Astrocyte (in vitro differentiated cells and primary cell): ENCODE measurements around the gene SLIT3. TPM values are rescaled to one million over a fixed set of nuclear protein-coding genes. Genes with fewer than 3 reads are reported as not detected.
"Not testable (repeated sequence)": the region's sequence is repeated elsewhere in the genome, so short reads cannot be mapped to it uniquely, and the experiment has no call there.

Experiments used
- DNase-seq: peaks from one replicate; pipeline ENCODE4 v3.0.0-alpha.2; 2010; ENCODE audit warnings: low read depth
- FAIRE-seq: peaks from 2 replicates; lab custom pipeline; 2011; peaks lifted over from hg19 to GRCh38; lab: Jason Lieb, UNC
- H2AFZ ChIP-seq: 2 replicates; pipeline ENCODE4 v1.6.0; 2012; ENCODE audit warnings: low read depth, low read length, inconsistent platforms
- H3K27ac ChIP-seq: 2 replicates; pipeline ENCODE4 v1.5.1; 2011; ENCODE audit warnings: low read depth, low read length, inconsistent platforms
- H3K27me3 ChIP-seq: 2 replicates; pipeline ENCODE4 v1.6.0; 2011; ENCODE audit warnings: low read length, inconsistent platforms; ENCODE audit not compliant: insufficient read depth
- H3K36me3 ChIP-seq: 2 replicates; pipeline ENCODE4 v1.5.1; 2011; ENCODE audit warnings: low read length, inconsistent platforms; ENCODE audit not compliant: insufficient read depth
- H3K4me1 ChIP-seq: 2 replicates; pipeline ENCODE4 v1.5.1; 2011; ENCODE audit warnings: low read length, inconsistent platforms; ENCODE audit not compliant: insufficient read depth
- H3K4me2 ChIP-seq: 2 replicates; pipeline ENCODE4 v1.6.0; 2012; ENCODE audit warnings: low read length, inconsistent platforms
- H3K4me3 ChIP-seq: 2 replicates; pipeline ENCODE4 v1.5.1; 2011; ENCODE audit warnings: low read depth, mild to moderate bottlenecking, low read length, inconsistent platforms; ENCODE audit not compliant: insufficient read depth
- H3K79me2 ChIP-seq: 2 replicates; pipeline ENCODE4 v1.6.0; 2012; ENCODE audit warnings: mild to moderate bottlenecking, low read length, inconsistent platforms; ENCODE audit not compliant: insufficient read depth
- H3K9ac ChIP-seq: 2 replicates; pipeline ENCODE4 v1.6.0; 2012; ENCODE audit warnings: mild to moderate bottlenecking, low read length, inconsistent platforms
- H3K9me3 ChIP-seq: 2 replicates; pipeline ENCODE4 v1.5.1; 2012; ENCODE audit warnings: low read depth, mild to moderate bottlenecking, low read length, inconsistent platforms; ENCODE audit not compliant: insufficient read depth
- H4K20me1 ChIP-seq: 2 replicates; pipeline ENCODE4 v1.6.0; 2012; ENCODE audit warnings: low read length, inconsistent platforms; ENCODE audit not compliant: insufficient read depth
- H3K27ac Mint-ChIP-seq: one replicate; pipeline ENCODE4 v1.8.0; 2021; ENCODE audit warnings: mild to moderate bottlenecking, mixed read lengths; ENCODE audit not compliant: unreplicated experiment
- H3K27me3 Mint-ChIP-seq: one replicate; pipeline ENCODE4 v1.8.0; 2021; ENCODE audit warnings: low read depth, mixed read lengths; ENCODE audit not compliant: unreplicated experiment
- H3K36me3 Mint-ChIP-seq: one replicate; pipeline ENCODE4 v1.8.0; 2021; ENCODE audit warnings: low read depth, mixed read lengths; ENCODE audit not compliant: unreplicated experiment
- H3K4me1 Mint-ChIP-seq: one replicate; pipeline ENCODE4 v1.8.0; 2021; ENCODE audit warnings: low read depth, mixed read lengths; ENCODE audit not compliant: unreplicated experiment
- H3K4me3 Mint-ChIP-seq: one replicate; pipeline ENCODE4 v1.8.0; 2021; ENCODE audit warnings: mild to moderate bottlenecking, moderate library complexity, mixed read lengths; ENCODE audit not compliant: unreplicated experiment
- H3K9me3 Mint-ChIP-seq: one replicate; pipeline ENCODE4 v1.8.0; 2021; ENCODE audit warnings: mild to moderate bottlenecking, mixed read lengths; ENCODE audit not compliant: unreplicated experiment
- EZH2 ChIP-seq: IDR thresholded peaks from 2 replicates; pipeline ENCODE4 v1.6.1; 2012; ENCODE audit warnings: mild to moderate bottlenecking, low read length, inconsistent platforms; ENCODE audit not compliant: insufficient read depth
- total RNA-seq: library from RNA; stranded (reverse); gene quantifications from 2 replicates; pipeline ENCODE4 v1.2.1, GENCODE V29; 2021
- TF ChIP-seq, protein P1 (sequence below): IDR thresholded peaks from 2 replicates; pipeline ENCODE4 v1.5.1; 2011; ENCODE audit warnings: low read depth, mild to moderate bottlenecking, inconsistent platforms, low read length, moderate library complexity; ENCODE audit not compliant: insufficient read depth

SLIT3 gene
- total RNA-seq, 1 donor from 2014 or later: 20.7 TPM

DNA sequence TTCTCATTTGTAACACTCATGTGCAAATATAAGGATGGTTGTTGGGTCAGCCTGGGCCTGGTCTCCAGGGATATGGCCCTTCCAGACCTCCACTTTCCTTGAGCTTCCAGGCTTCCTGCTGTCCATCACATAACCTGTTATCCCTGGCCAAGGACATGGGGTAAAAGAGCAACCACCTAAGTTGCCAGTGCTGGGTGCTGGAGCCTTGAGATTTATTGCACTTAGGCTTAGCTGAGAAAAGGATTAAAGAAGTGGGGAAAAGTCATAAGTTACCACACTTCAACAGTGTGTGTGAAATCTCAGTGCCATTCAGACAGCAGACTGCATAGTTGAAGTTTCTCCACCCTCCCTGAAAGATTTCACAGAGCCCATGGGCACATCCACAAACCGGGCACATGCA, 663.1 kb downstream of the SLIT3 start:
- no peak overlapping the region for H3K9ac ChIP-seq
- H3K36me3 Mint-ChIP-seq: no peaks in the 10 kb centered on the region
- H3K9me3 ChIP-seq: no peaks in the 10 kb centered on the region
- DNase-seq: no peak
- H3K4me2 ChIP-seq: no peak overlapping the region
- no peaks in the 10 kb centered on the region for H3K4me1 ChIP-seq
- no peak for FAIRE-seq
- H4K20me1 ChIP-seq: no peaks in the 10 kb centered on the region
- H3K79me2 ChIP-seq: no peaks in the 10 kb centered on the region
- peaks cover 9% of the 10 kb centered on the region for H3K9me3 Mint-ChIP-seq
- no peaks in the 10 kb centered on the region for H3K27me3 ChIP-seq
- H3K4me3 ChIP-seq: no peak overlapping the region
- no peak overlapping the region for H3K4me3 Mint-ChIP-seq
- no peaks in the 10 kb centered on the region for H3K36me3 ChIP-seq
- H3K27ac Mint-ChIP-seq: no peak overlapping the region
- peaks cover 15% of the 10 kb centered on the region for H3K27me3 Mint-ChIP-seq
- no peak overlapping the region for H2AFZ ChIP-seq
- no peaks in the 10 kb centered on the region for H3K4me1 Mint-ChIP-seq
- TF ChIP-seq, protein P1, sequence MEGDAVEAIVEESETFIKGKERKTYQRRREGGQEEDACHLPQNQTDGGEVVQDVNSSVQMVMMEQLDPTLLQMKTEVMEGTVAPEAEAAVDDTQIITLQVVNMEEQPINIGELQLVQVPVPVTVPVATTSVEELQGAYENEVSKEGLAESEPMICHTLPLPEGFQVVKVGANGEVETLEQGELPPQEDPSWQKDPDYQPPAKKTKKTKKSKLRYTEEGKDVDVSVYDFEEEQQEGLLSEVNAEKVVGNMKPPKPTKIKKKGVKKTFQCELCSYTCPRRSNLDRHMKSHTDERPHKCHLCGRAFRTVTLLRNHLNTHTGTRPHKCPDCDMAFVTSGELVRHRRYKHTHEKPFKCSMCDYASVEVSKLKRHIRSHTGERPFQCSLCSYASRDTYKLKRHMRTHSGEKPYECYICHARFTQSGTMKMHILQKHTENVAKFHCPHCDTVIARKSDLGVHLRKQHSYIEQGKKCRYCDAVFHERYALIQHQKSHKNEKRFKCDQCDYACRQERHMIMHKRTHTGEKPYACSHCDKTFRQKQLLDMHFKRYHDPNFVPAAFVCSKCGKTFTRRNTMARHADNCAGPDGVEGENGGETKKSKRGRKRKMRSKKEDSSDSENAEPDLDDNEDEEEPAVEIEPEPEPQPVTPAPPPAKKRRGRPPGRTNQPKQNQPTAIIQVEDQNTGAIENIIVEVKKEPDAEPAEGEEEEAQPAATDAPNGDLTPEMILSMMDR: no peak
- no peak overlapping the region for H3K27ac ChIP-seq

DNA sequence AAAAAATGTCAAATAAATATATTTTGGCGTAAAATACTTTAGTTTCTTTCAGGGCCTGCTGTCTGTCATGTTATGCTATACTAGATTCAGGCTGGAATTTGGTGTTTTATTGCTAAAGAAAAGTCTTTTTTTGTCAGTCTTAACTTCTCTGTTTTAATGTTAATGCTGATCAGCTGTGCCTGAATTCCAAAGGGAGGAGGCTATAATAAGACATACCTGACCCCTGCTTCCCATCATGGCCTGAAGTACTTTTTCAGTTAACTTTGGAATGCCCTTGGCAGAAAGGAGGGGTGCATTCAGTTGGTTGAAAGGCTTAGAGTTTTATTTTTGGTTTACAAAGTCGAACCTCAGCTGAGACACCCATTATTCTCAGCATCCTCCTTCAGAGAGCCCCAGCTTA, 663.7 kb downstream of the SLIT3 start:
- no peaks in the 10 kb centered on the region for H3K9me3 ChIP-seq
- H3K4me1 ChIP-seq: no peaks in the 10 kb centered on the region
- H3K27ac Mint-ChIP-seq: no peak overlapping the region
- no peak overlapping the region for H3K4me3 ChIP-seq
- H3K27me3 Mint-ChIP-seq: peaks cover 19% of the 10 kb centered on the region
- no peaks in the 10 kb centered on the region for H3K4me1 Mint-ChIP-seq
- no peaks in the 10 kb centered on the region for H3K79me2 ChIP-seq
- no peak for FAIRE-seq
- H3K36me3 Mint-ChIP-seq: no peaks in the 10 kb centered on the region
- no peak overlapping the region for H3K27ac ChIP-seq
- no peaks in the 10 kb centered on the region for H3K27me3 ChIP-seq
- TF ChIP-seq, protein P1: no peak
- no peak for TF ChIP-seq EZH2
- H3K9ac ChIP-seq: no peak overlapping the region
- H3K4me3 Mint-ChIP-seq: no peak overlapping the region
- no peak overlapping the region for H3K4me2 ChIP-seq
- no peaks in the 10 kb centered on the region for H4K20me1 ChIP-seq
- H3K9me3 Mint-ChIP-seq: peaks cover 9% of the 10 kb centered on the region
- H2AFZ ChIP-seq: no peak overlapping the region
- no peaks in the 10 kb centered on the region for H3K36me3 ChIP-seq
- no peak for DNase-seq

DNA sequence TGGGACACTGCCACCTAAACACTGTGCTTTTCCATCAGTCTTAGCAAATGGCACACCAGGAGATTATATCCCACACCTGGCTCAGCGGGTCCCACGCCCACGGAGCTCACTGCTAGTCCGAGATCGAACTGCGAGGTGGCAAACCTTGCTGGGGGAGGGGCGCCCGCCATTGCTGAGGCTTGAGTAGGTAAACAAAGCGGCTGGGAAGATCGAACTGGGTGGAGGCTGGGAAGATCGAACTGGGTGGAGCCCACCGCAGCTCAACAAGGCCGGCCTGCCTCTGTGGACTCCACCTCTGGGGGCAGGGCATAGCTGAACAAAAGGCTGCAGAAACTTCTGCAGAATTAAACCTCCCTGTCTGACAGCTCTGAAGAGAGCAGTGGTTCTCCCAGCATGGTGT, 670.0 kb downstream of the SLIT3 start:
- FAIRE-seq, H2AFZ ChIP-seq, H3K27ac ChIP-seq, H3K36me3 ChIP-seq, H3K4me3 Mint-ChIP-seq, H3K27me3 ChIP-seq, H4K20me1 ChIP-seq, H3K4me2 ChIP-seq, H3K79me2 ChIP-seq, H3K36me3 Mint-ChIP-seq, DNase-seq, H3K4me1 Mint-ChIP-seq, H3K4me3 ChIP-seq, H3K27ac Mint-ChIP-seq, H3K9me3 ChIP-seq, H3K9ac ChIP-seq, H3K4me1 ChIP-seq: not testable (repeated sequence)
- H3K27me3 Mint-ChIP-seq: peaks cover 27% of the 10 kb centered on the region
- H3K9me3 Mint-ChIP-seq: peaks cover 22% of the 10 kb centered on the region
